ENCODE measurements around the gene QRFP. TPM values are rescaled to one million over a fixed set of nuclear protein-coding genes. Genes with fewer than 3 reads are reported as not detected.

Gene QRFP
- total and polyA plus RNA-seq, 12 donors: not detected

DNA sequence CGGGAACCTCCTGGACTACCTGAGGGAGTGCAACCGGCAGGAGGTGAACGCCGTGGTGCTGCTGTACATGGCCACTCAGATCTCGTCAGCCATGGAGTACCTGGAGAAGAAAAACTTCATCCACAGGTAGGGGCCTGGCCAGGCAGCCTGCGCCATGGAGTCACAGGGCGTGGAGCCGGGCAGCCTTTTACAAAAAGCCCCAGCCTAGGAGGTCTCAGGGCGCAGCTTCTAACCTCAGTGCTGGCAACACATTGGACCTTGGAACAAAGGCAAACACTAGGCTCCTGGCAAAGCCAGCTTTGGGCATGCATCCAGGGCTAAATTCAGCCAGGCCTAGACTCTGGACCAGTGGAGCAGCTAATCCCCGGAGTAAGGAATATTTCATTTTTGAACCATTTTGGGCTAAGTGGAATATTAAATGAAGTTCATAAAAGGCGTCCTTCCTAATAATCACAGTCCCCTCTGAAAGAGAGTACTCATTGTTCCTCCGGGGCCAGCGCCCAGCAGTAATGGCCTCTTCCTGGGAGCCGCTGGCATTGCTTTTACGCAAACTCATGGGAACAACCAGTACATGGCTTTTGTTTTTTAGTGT, 23.6 kb downstream of the QRFP start:
- peak in 6 of 7 donors; percentile 64 to 79 (median 72) for DNase-seq
- intact Hi-C loops (cut with DNase I): loop anchor here (5.0 kb wide), 3 partner anchors 59 to 174 kb away; no protein-coding TSS in a partner anchor
- TF ChIP-seq POLR2A (IDR thresholded peaks at IDR 0.05): no peak
- TF ChIP-seq, protein P1, sequence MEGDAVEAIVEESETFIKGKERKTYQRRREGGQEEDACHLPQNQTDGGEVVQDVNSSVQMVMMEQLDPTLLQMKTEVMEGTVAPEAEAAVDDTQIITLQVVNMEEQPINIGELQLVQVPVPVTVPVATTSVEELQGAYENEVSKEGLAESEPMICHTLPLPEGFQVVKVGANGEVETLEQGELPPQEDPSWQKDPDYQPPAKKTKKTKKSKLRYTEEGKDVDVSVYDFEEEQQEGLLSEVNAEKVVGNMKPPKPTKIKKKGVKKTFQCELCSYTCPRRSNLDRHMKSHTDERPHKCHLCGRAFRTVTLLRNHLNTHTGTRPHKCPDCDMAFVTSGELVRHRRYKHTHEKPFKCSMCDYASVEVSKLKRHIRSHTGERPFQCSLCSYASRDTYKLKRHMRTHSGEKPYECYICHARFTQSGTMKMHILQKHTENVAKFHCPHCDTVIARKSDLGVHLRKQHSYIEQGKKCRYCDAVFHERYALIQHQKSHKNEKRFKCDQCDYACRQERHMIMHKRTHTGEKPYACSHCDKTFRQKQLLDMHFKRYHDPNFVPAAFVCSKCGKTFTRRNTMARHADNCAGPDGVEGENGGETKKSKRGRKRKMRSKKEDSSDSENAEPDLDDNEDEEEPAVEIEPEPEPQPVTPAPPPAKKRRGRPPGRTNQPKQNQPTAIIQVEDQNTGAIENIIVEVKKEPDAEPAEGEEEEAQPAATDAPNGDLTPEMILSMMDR (IDR thresholded peaks at IDR 0.05): no peak
- no peaks in the 10 kb centered on the region for H3K9me3 ChIP-seq (replicated peaks in 1 of 3)
- H3K4me1 ChIP-seq (replicated peaks in 1 of 2): peaks cover 17 to 19% of the 10 kb centered on the region in 2 donors
- 72 to 86% (median 80%) methylated on average over 11 to 15 of the region's 15 CpGs for WGBS, 4 donors
- no peak overlapping the region for H3K27ac ChIP-seq
- no peak overlapping the region for H3K4me3 ChIP-seq
- peaks cover 0 to 53% of the 10 kb centered on the region in 2 donors for H3K36me3 ChIP-seq (replicated peaks in 1 of 2)
- H3K27me3 ChIP-seq: no peaks in the 10 kb centered on the region

DNA sequence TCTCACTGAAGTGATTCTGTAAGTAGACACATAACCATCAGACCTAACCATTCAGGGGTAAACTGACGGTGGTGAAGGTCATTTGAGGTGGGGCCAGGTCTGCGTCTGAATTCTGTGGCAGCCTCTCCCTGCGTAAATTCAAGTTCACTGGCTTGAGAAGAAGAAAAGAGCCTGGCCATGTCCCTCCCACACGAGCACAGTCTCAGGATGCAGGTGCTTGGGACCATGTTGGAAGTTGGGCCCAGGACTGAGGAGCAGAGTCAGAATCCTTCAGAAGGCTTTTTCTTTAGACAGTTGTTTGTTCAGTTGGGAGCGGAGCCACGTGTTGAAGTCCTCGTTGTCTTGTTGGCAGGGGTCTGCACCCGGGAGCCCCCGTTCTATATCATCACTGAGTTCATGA, 24.1 kb downstream of the QRFP start:
- Histone ChIP-seq H3K9me3 (replicated peaks in 1 of 3) (no peaks in the 10 kb centered on the region), H3K27ac (no peak overlapping the region), H3K36me3 (replicated peaks in 1 of 2) (peaks cover 0 to 50% of the 10 kb centered on the region in 2 donors), H3K4me3 (no peak overlapping the region), H3K27me3 (no peaks in the 10 kb centered on the region), H3K4me1 (replicated peaks in 1 of 2) (peaks cover 17 to 19% of the 10 kb centered on the region in 2 donors)
- no peak for TF ChIP-seq POLR2A (IDR thresholded peaks at IDR 0.05)
- TF ChIP-seq, protein P1 (IDR thresholded peaks at IDR 0.05): no peak
- no peak for DNase-seq
- intact Hi-C loops (cut with DNase I): loop anchor here (5.0 kb wide), 3 partner anchors 60 to 175 kb away; no protein-coding TSS in a partner anchor
- whole genome bisulfite sequencing, 4 donors: 82 to 86% (median 85%) methylated on average over 4 to 9 of the region's 9 CpGs

DNA sequence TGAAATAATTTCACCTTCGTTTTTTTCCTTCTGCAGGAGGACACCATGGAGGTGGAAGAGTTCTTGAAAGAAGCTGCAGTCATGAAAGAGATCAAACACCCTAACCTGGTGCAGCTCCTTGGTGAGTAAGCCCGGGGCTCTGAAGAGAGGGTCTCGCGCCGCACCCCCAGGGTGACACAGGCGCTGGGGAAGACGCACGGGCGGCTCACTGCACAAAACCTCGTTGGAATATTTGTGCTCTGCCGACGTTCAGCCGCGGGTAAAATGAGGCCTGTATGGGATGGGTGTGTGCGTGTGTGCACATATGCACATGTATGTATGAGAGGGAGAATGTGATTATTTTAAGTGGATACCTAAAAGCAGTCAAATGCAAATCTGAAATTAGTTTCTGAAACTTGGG, 24.5 kb downstream of the QRFP start:
- Histone ChIP-seq H3K27ac (no peak overlapping the region), H3K27me3 (no peaks in the 10 kb centered on the region), H3K4me1 (replicated peaks in 1 of 2) (peaks cover 17 to 19% of the 10 kb centered on the region in 2 donors), H3K4me3 (no peak overlapping the region), H3K36me3 (replicated peaks in 1 of 2) (peaks cover 0 to 46% of the 10 kb centered on the region in 2 donors), H3K9me3 (replicated peaks in 1 of 3) (no peaks in the 10 kb centered on the region)
- TF ChIP-seq, protein P1 (IDR thresholded peaks at IDR 0.05): no peak
- TF ChIP-seq POLR2A (IDR thresholded peaks at IDR 0.05): no peak
- WGBS, 4 donors: 88 to 94% (median 92%) methylated on average over 15 of the region's 15 CpGs
- no peak for DNase-seq
- intact Hi-C loops (cut with DNase I): loop anchor here (5.0 kb wide), 3 partner anchors 60 to 175 kb away; no protein-coding TSS in a partner anchor

DNA sequence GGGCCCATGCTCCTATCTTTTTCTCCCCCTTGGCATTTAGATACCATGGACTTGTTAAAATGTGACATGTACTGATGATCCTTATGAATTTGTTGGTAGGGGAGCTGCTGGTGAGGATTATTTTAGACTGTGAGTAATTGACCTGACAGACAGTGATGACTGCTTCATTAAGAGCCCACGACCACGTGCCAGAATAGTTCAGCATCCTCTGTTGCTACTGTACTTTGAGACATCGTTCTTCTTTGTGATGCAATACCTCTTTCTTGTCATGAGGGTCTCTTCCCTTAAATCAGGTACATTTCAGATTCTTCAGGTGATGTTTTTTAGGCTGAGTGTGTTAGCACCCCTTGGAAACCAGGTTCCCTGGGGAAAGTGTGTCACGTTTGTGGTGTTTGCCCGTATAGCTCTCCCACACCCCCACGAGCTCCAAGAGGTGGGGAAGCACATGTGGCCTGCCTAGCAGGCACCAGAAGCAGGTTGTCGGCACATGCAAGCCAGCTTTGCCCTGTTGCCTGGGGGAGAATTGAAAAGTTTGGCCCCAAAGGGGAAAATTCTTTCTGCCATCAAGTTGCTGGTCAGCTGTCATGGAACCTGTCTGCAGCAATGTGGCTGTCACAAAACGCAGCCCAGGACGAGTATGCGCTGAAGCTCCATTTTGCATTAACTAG, 25.1 kb downstream of the QRFP start:
- Histone ChIP-seq H3K36me3 (replicated peaks in 1 of 2) (peaks cover 0 to 41% of the 10 kb centered on the region in 2 donors), H3K27me3 (no peaks in the 10 kb centered on the region), H3K4me3 (no peak overlapping the region), H3K4me1 (replicated peaks in 1 of 2) (peaks cover 17 to 19% of the 10 kb centered on the region in 2 donors), H3K27ac (no peak overlapping the region), H3K9me3 (replicated peaks in 1 of 3) (no peaks in the 10 kb centered on the region)
- intact Hi-C loops (cut with DNase I): loop anchor here (5.0 kb wide), 3 partner anchors 61 to 176 kb away; no protein-coding TSS in a partner anchor
- peak in 1 of 7 donors; percentile 9 for DNase-seq
- WGBS, 4 donors: 74 to 83% (median 81%) methylated on average over 9 to 10 of the region's 10 CpGs
- no peak for TF ChIP-seq POLR2A (IDR thresholded peaks at IDR 0.05)
- TF ChIP-seq, protein P1 (IDR thresholded peaks at IDR 0.05): no peak
